Measurements from ENCODE around the gene KIRREL3. TPM values are rescaled to one million over a fixed set of nuclear protein-coding genes. Genes with fewer than 3 reads are reported as not detected.

The KIRREL3 gene
- total and polyA plus RNA-seq, 2 donors (not counting 3 experiments of a cell fraction or from before 2014, with no cell fraction given) = not detected

DNA sequence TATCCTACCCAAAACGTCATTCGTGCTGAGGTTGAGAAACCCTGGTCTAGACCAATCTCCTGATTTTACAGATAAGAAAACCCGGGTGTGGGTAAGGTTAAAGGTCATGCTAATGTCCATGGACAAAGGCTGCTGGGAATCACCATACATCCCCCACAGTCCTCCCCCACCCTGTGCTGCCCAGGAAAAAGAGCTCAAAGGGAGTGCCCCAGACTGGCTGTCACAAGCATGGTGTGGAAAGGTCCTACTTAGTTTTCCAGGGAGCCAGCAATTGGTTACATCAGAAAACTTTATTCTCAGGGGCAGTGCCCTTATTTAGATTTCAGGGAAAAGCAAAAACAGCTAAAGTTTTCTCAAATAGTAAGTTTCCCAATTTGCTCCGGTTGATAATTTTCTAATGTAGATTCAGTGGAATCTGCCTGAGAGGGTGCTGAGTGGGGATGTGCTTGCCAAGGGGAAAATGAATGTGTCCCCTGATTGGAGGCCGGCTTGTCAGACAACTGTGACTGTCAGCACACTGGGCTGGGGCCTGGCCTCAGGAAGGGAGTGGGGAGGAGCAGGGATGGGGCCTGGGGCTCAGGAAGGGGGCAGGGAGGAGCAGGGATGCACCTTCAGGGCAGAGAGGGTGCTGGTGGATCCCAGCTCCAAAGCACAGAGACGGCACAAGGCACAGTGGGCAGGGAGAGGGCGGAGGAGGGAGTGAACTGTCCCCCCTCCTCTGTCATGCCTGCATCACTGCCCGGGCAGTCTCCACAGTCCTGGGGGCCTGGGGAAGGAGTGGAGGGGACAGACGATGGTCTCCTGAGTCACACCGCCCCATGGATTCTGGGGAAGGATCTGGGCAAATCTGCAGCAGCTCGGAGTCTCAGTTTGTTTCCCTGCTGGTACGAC, 263.6 kb downstream of the KIRREL3 start:
- Histone ChIP-seq H3K27ac (ENCODE audit: insufficient read depth, low read depth, low read length) (no peak overlapping the region), H3K9me3 (replicated peaks; ENCODE audit: control insufficient read depth, insufficient read depth, low read length) (no peaks in the 10 kb centered on the region), H3K36me3 (ENCODE audit: control insufficient read depth in 2 of 2, extremely low read depth in 1 of 2, insufficient read depth in 2 of 2, low read length in 2 of 2) (no peaks in the 10 kb centered on the region), H2AFZ (ENCODE audit: low read depth, low read length) (no peak overlapping the region), H3K9ac (replicated peaks; ENCODE audit: extremely low read depth, insufficient read depth, low read length) (no peak overlapping the region), H3K4me3 (replicated peaks in 1 of 3; ENCODE audit: insufficient read depth in 1 of 3, low read depth in 1 of 3, low read length in 3 of 3) (no peak overlapping the region), H3K9me1 (replicated peaks; ENCODE audit: control insufficient read depth, extremely low read depth, insufficient read depth, low read length) (no peaks in the 10 kb centered on the region), H4K20me1 (replicated peaks; ENCODE audit: control insufficient read depth, extremely low read depth, insufficient read depth, low read length) (no peaks in the 10 kb centered on the region), H3K79me2 (ENCODE audit: control insufficient read depth, insufficient read depth, low read length) (no peaks in the 10 kb centered on the region), H3K27me3 (ENCODE audit: control insufficient read depth in 2 of 2, insufficient read depth in 2 of 2, low read length in 2 of 2) (no peaks in the 10 kb centered on the region), H3K4me2 (ENCODE audit: insufficient read depth, low read length) (no peak overlapping the region), H3K4me1 (ENCODE audit: control insufficient read depth, extremely low read depth, insufficient read depth, low read length) (no peaks in the 10 kb centered on the region)
- DNase-seq (ENCODE audit: low read depth, low spot score) = no peak
- BruUV-seq (replicated peaks) = no TSS peak
- dilution Hi-C loops (cut with MboI; ENCODE audit: extremely low pct_ligation_motif_present, low sequenced_read_pairs) (no loop called here), intact Hi-C loops (cut with micrococcal nuclease) (no loop called here)
- CTCF ChIA-PET = no interaction called here
- TF ChIP-seq EZH2 (IDR thresholded peaks at IDR 0.05; ENCODE audit: borderline replicate concordance, low read depth, low read length, severe bottlenecking) = no peak
- no peak for TF ChIP-seq MAX (IDR thresholded peaks at IDR 0.05; ENCODE audit: insufficient read depth, insufficient read length)
- TF ChIP-seq GATA2 (IDR thresholded peaks at IDR 0.05; ENCODE audit: insufficient read depth, insufficient read length, low read depth, low read length) = no peak
- TF ChIP-seq POLR2A (IDR thresholded peaks at IDR 0.05; ENCODE audit: low read depth, low read length) = no peak
- TF ChIP-seq CTCF (IDR thresholded peaks at IDR 0.05; ENCODE audit: extremely low read depth in 1 of 2, insufficient read depth in 1 of 2, low read depth in 1 of 2, low read length in 2 of 2) = no peak
- TF ChIP-seq POLR2AphosphoS5 (IDR thresholded peaks at IDR 0.05; ENCODE audit: insufficient read depth, low read depth, low read length) = no peak
- no peak for TF ChIP-seq JUN (IDR thresholded peaks at IDR 0.05; ENCODE audit: borderline replicate concordance, insufficient read depth, insufficient read length, low read depth)
- no peak for TF ChIP-seq MYC (IDR thresholded peaks at IDR 0.05; ENCODE audit: low read depth, low read length)
- no peak for TF ChIP-seq FOS (IDR thresholded peaks at IDR 0.05; ENCODE audit: borderline replicate concordance, insufficient read depth, low read length)
- no peak for FAIRE-seq
- POLR2A ChIA-PET = no interaction called here

All from endothelial cell of umbilical vein (primary cell).